H9 (cell line): ENCODE measurements around the gene LRRC42. TPM values are rescaled to one million over a fixed set of nuclear protein-coding genes. Genes with fewer than 3 reads are reported as not detected.

Source experiments
- DNase-seq: peaks from one replicate; pipeline ENCODE4 v3.0.0-alpha.2; 2017
- H2AFZ ChIP-seq: one replicate; pipeline ENCODE4 v1.6.1; 2013; ENCODE audit warnings: mild to moderate bottlenecking, low read length, control low read depth, moderate library complexity
- H2AK5ac ChIP-seq: 2 replicates; pipeline ENCODE4 v1.6.1; 2013; ENCODE audit warnings: low read length, control low read depth, mixed read lengths; ENCODE audit not compliant: insufficient read length
- H2BK120ac ChIP-seq: one replicate; pipeline ENCODE4 v1.6.1; 2013; ENCODE audit warnings: low read depth, mild to moderate bottlenecking, low read length, control low read depth, inconsistent platforms; ENCODE audit not compliant: poor library complexity, severe bottlenecking
- H2BK12ac ChIP-seq: 2 replicates; pipeline ENCODE4 v1.6.1; 2013; ENCODE audit warnings: low read length, control low read depth, mixed read lengths, low read depth; ENCODE audit not compliant: insufficient read length
- H2BK15ac ChIP-seq: 2 replicates; pipeline ENCODE4 v1.6.1; 2013; ENCODE audit warnings: low read depth, low read length, control low read depth
- H2BK20ac ChIP-seq: one replicate; pipeline ENCODE4 v1.6.1; 2013; ENCODE audit warnings: low read depth, mild to moderate bottlenecking, low read length, control low read depth, inconsistent platforms; ENCODE audit not compliant: poor library complexity, severe bottlenecking
- H2BK5ac ChIP-seq: 2 replicates; pipeline ENCODE4 v1.6.1; 2013; ENCODE audit warnings: low read length, control low read depth, mixed read lengths; ENCODE audit not compliant: insufficient read length
- H3K14ac ChIP-seq: 2 replicates; pipeline ENCODE4 v1.6.1; 2013; ENCODE audit warnings: low read length, control low read depth; ENCODE audit not compliant: insufficient read depth
- H3K18ac ChIP-seq: 2 replicates; pipeline ENCODE4 v1.6.1; 2013; ENCODE audit warnings: low read depth, mild to moderate bottlenecking, mixed read lengths, low read length, control low read depth; ENCODE audit not compliant: insufficient read length
- H3K23ac ChIP-seq: 2 replicates; pipeline ENCODE4 v1.6.1; 2013; ENCODE audit warnings: low read length, control low read depth, mixed read lengths, low read depth; ENCODE audit not compliant: insufficient read length
- H3K23me2 ChIP-seq: 2 replicates; pipeline ENCODE4 v1.6.1; 2013; ENCODE audit warnings: low read depth, mild to moderate bottlenecking, mixed read lengths, low read length, control low read depth; ENCODE audit not compliant: insufficient read length, poor library complexity, severe bottlenecking
- H3K27ac ChIP-seq: 2 replicates; pipeline ENCODE4 v1.5.1; 2013; ENCODE audit warnings: low read length, control low read depth, mixed read lengths, low read depth; ENCODE audit not compliant: insufficient read length
- H3K27me3 ChIP-seq: 2 replicates; pipeline ENCODE4 v1.6.1; 2013; ENCODE audit warnings: low read length, control low read depth, inconsistent platforms; ENCODE audit not compliant: insufficient read depth
- H3K4ac ChIP-seq: 2 replicates; pipeline ENCODE4 v1.6.1; 2013; ENCODE audit warnings: low read depth, mild to moderate bottlenecking, control low read depth, inconsistent platforms, low read length, moderate library complexity
- H3K4me1 ChIP-seq: 2 replicates; pipeline ENCODE4 v1.6.1; 2013; ENCODE audit warnings: low read length, control low read depth, inconsistent platforms; ENCODE audit not compliant: insufficient read depth
- H3K4me2 ChIP-seq: 2 replicates; pipeline ENCODE4 v1.6.1; 2013; ENCODE audit warnings: low read length, control low read depth, mixed read lengths; ENCODE audit not compliant: insufficient read length, insufficient read depth
- H3K56ac ChIP-seq: 2 replicates; pipeline ENCODE4 v1.6.1; 2013; ENCODE audit warnings: low read depth, mild to moderate bottlenecking, mixed read lengths, low read length, control low read depth; ENCODE audit not compliant: insufficient read length
- H3K79me1 ChIP-seq: 2 replicates; pipeline ENCODE4 v1.6.1; 2013; ENCODE audit warnings: low read depth, mild to moderate bottlenecking, moderate library complexity, low read length, control low read depth, inconsistent platforms; ENCODE audit not compliant: insufficient read depth, poor library complexity, severe bottlenecking
- H3K79me2 ChIP-seq: 2 replicates; pipeline ENCODE4 v1.6.1; 2013; ENCODE audit warnings: low read length, control low read depth, inconsistent platforms; ENCODE audit not compliant: insufficient read depth
- H3K9ac ChIP-seq: 2 replicates; pipeline ENCODE4 v1.6.1; 2013; ENCODE audit warnings: low read length, control low read depth, mixed read lengths; ENCODE audit not compliant: insufficient read length; ENCODE audit errors: extremely low read depth
- H3K9me3 ChIP-seq: one replicate; pipeline ENCODE4 v1.6.1; 2013; ENCODE audit warnings: low read depth, low read length, inconsistent platforms; ENCODE audit not compliant: control insufficient read depth
- H3T11ph ChIP-seq: one replicate; pipeline ENCODE4 v1.6.1; 2013; ENCODE audit warnings: mild to moderate bottlenecking, low read length, control low read depth, inconsistent platforms
- H4K20me1 ChIP-seq: one replicate; pipeline ENCODE4 v1.6.1; 2013; ENCODE audit not compliant: control insufficient read depth, insufficient read length, insufficient read depth
- H4K5ac ChIP-seq: 2 replicates; pipeline ENCODE4 v1.6.1; 2013; ENCODE audit warnings: low read depth, mild to moderate bottlenecking, mixed read lengths, low read length, control low read depth; ENCODE audit not compliant: insufficient read length
- H4K8ac ChIP-seq: replicated peaks from 2 replicates; pipeline ENCODE4 v1.6.1; 2013; ENCODE audit warnings: low read length, control low read depth, mixed read lengths, low read depth; ENCODE audit not compliant: insufficient read length
- H4K91ac ChIP-seq: 2 replicates; pipeline ENCODE4 v1.6.1; 2013; ENCODE audit warnings: low read depth, mild to moderate bottlenecking, moderate library complexity, mixed read lengths, low read length, control low read depth; ENCODE audit not compliant: insufficient read length
- H3K27ac Mint-ChIP-seq, 3 experiments: 2 replicates in 2 of 3; 3 replicates in 1 of 3; pipeline ENCODE4 v1.8.0; 2020 to 2021; ENCODE audit warnings: mixed read lengths in 3 of 3, mild to moderate bottlenecking in 1 of 3, moderate library complexity in 1 of 3
- H3K27me3 Mint-ChIP-seq: 2 replicates; pipeline ENCODE4 v1.8.0; 2021; ENCODE audit warnings: low read depth, mild to moderate bottlenecking, moderate library complexity, mixed read lengths
- H3K36me3 Mint-ChIP-seq, 3 experiments: 2 replicates in 2 of 3; 3 replicates in 1 of 3; pipeline ENCODE4 v1.8.0; 2020 to 2021; ENCODE audit warnings: low read depth in 3 of 3, mixed read lengths in 3 of 3; ENCODE audit not compliant: insufficient read depth in 1 of 3
- H3K4me1 Mint-ChIP-seq, 2 experiments: 2 replicates each; pipeline ENCODE4 v1.8.0; 2020; ENCODE audit warnings: mixed read lengths in 2 of 2
- H3K4me3 Mint-ChIP-seq, 2 experiments: 2 replicates in 1 of 2; 3 replicates in 1 of 2; pipeline ENCODE4 v1.8.0; 2020 to 2021; ENCODE audit warnings: mild to moderate bottlenecking in 2 of 2, mixed read lengths in 2 of 2, moderate library complexity in 1 of 2
- H3K9me3 Mint-ChIP-seq, 2 experiments: 2 replicates in 1 of 2; 3 replicates in 1 of 2; pipeline ENCODE4 v1.8.0; 2020; ENCODE audit warnings: mild to moderate bottlenecking in 2 of 2, mixed read lengths in 2 of 2, moderate library complexity in 1 of 2
- CTCF ChIP-seq: fragments of 200-600 bp; sonication (generic); conservative IDR thresholded peaks from 3 replicates; pipeline ENCODE4 v1.8.0; 2021; ENCODE audit warnings: antibody characterized with exemption, mild to moderate bottlenecking
- total RNA-seq: library from RNA; stranded (reverse); gene quantifications from 2 replicates; pipeline ENCODE4 v1.2.1, GENCODE V29; 2021

LRRC42 gene
- total RNA-seq, 1 experiment from 2014 or later = 36.3 TPM

- Histone ChIP-seq H3K27ac (no peak overlapping the region), H4K8ac (no peak overlapping the region), H3K4ac (no peak overlapping the region), H3K4me2 (no peak overlapping the region), H3K79me1 (no peaks in the 10 kb centered on the region), H3K23ac (no peak overlapping the region), H2BK12ac (no peak overlapping the region), H2AFZ (no peak overlapping the region), H2BK120ac (no peak overlapping the region), H3K79me2 (no peaks in the 10 kb centered on the region), H2BK15ac (no peak overlapping the region), H3K18ac (no peak overlapping the region), H3K9ac (no peak overlapping the region), H3K56ac (no peak overlapping the region), H4K91ac (no peak overlapping the region), H2BK5ac (no peak overlapping the region), H3K23me2 (no peaks in the 10 kb centered on the region), H3T11ph (no peak overlapping the region), H3K14ac (no peak overlapping the region), H3K9me3 (no peaks in the 10 kb centered on the region), H4K20me1 (no peaks in the 10 kb centered on the region), H2AK5ac (no peak overlapping the region), H3K4me1 (no peaks in the 10 kb centered on the region), H2BK20ac (no peak overlapping the region), H4K5ac (no peak overlapping the region), H3K27me3 (no peaks in the 10 kb centered on the region)
- Mint-ChIP-seq H3K27ac (no peak overlapping the region; a peak in 1 of 7 replicates), H3K9me3 (peaks cover 3 to 6% of the 10 kb centered on the region in 2 experiments; a peak in 3 of 5 replicates), H3K27me3 (peaks cover 13% of the 10 kb centered on the region), H3K4me1 (no peaks in the 10 kb centered on the region), H3K4me3 (no peak overlapping the region), H3K36me3 (no peaks in the 10 kb centered on the region; a peak in 1 of 7 replicates)
- no peak for TF ChIP-seq CTCF
- no peak for DNase-seq
Observed at GRCh38 chr1:53999920-54000319, 53.8 kb downstream of the LRRC42 start.
